Colonic mucosa (tissue), 4 donors: Measurements from ENCODE around the gene IGF2BP2. TPM values are rescaled to one million over a fixed set of nuclear protein-coding genes. Genes with fewer than 3 reads are reported as not detected.

ENCODE experiments used
- DNase-seq: peaks from one replicate; pipeline ENCODE4 v3.0.0-alpha.2; 2020
- H3K27ac ChIP-seq: fragments of 200-600 bp; one replicate; pipeline ENCODE4 v1.8.0; 2021
- H3K27me3 ChIP-seq: fragments of 200-600 bp; one replicate; pipeline ENCODE4 v1.8.0; 2021
- H3K36me3 ChIP-seq: fragments of 200-600 bp; one replicate; pipeline ENCODE4 v1.8.0; 2021
- H3K4me1 ChIP-seq: fragments of 200-600 bp; one replicate; pipeline ENCODE4 v1.8.0; 2021; ENCODE audit warnings: mild to moderate bottlenecking
- H3K4me3 ChIP-seq: fragments of 200-600 bp; one replicate; pipeline ENCODE4 v1.8.0; 2021
- H3K9ac ChIP-seq, 2 donors: one replicate each; pipeline ENCODE4 v1.7.0; 2013; ENCODE audit warnings: control low read depth in 2 of 2, low read depth in 2 of 2, low read length in 2 of 2
- H3K9me3 ChIP-seq: fragments of 200-600 bp; one replicate; pipeline ENCODE4 v1.8.0; 2021
- intact Hi-C: fragments of 100-400 bp; cut with DNase I; formaldehyde crosslinking; loops from one replicate; pipeline ENCODE4 v1.14.1; 2022
- total RNA-seq, 2 donors: library from RNA; stranded (reverse); fragmentation: NEBNext Ultra II Directional in 1 of 2; extraction: Animal tissue kit (Norgen Biotek cat#: 25700) in 1 of 2; gene quantifications; one replicate each; pipeline ENCODE4 v1.2.1, GENCODE V29; 2021
- TF ChIP-seq, protein P1 (sequence below): fragments of 200-600 bp; IDR thresholded peaks from one replicate; pipeline ENCODE4 v1.8.0; 2022; ENCODE audit warnings: antibody characterized with exemption, mild to moderate bottlenecking
- donor health status: healthy.
- donor health status: DM: no; HTN: no; CAD: no.
- donor health status: DM: no; HTN: no; CAD: no.

The IGF2BP2 gene
- total RNA-seq, 2 donors from 2014 or later = 48.7 to 61.2 TPM

- H3K9ac ChIP-seq = no peak overlapping the region
- intact Hi-C loops = no loop called here
- H3K36me3 ChIP-seq = no peaks in the 10 kb centered on the region
- TF ChIP-seq, protein P1, sequence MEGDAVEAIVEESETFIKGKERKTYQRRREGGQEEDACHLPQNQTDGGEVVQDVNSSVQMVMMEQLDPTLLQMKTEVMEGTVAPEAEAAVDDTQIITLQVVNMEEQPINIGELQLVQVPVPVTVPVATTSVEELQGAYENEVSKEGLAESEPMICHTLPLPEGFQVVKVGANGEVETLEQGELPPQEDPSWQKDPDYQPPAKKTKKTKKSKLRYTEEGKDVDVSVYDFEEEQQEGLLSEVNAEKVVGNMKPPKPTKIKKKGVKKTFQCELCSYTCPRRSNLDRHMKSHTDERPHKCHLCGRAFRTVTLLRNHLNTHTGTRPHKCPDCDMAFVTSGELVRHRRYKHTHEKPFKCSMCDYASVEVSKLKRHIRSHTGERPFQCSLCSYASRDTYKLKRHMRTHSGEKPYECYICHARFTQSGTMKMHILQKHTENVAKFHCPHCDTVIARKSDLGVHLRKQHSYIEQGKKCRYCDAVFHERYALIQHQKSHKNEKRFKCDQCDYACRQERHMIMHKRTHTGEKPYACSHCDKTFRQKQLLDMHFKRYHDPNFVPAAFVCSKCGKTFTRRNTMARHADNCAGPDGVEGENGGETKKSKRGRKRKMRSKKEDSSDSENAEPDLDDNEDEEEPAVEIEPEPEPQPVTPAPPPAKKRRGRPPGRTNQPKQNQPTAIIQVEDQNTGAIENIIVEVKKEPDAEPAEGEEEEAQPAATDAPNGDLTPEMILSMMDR = no peak
- H3K9me3 ChIP-seq = no peaks in the 10 kb centered on the region
- no peak for DNase-seq
- no peaks in the 10 kb centered on the region for H3K4me1 ChIP-seq
- no peak overlapping the region for H3K4me3 ChIP-seq
- no peak overlapping the region for H3K27ac ChIP-seq
- no peaks in the 10 kb centered on the region for H3K27me3 ChIP-seq
These were observed 40.4 kb upstream of the IGF2BP2 start for GRCh38 chr3:185865247-185865646.

- no peak for DNase-seq
- Histone ChIP-seq H3K9ac (no peak overlapping the region), H3K27ac (no peak overlapping the region), H3K9me3 (no peaks in the 10 kb centered on the region), H3K27me3 (no peaks in the 10 kb centered on the region), H3K36me3 (no peaks in the 10 kb centered on the region), H3K4me3 (no peak overlapping the region), H3K4me1 (no peaks in the 10 kb centered on the region)
- TF ChIP-seq, protein P1 = no peak
- intact Hi-C loops = no loop called here
These were observed 39.9 kb upstream of the IGF2BP2 start for GRCh38 chr3:185864767-185865166.

GRCh38 chr3:185862920-185863319 is 38.1 kb upstream of the IGF2BP2 start:
- intact Hi-C loops = no loop called here
- no peak overlapping the region for H3K9ac ChIP-seq

DNA sequence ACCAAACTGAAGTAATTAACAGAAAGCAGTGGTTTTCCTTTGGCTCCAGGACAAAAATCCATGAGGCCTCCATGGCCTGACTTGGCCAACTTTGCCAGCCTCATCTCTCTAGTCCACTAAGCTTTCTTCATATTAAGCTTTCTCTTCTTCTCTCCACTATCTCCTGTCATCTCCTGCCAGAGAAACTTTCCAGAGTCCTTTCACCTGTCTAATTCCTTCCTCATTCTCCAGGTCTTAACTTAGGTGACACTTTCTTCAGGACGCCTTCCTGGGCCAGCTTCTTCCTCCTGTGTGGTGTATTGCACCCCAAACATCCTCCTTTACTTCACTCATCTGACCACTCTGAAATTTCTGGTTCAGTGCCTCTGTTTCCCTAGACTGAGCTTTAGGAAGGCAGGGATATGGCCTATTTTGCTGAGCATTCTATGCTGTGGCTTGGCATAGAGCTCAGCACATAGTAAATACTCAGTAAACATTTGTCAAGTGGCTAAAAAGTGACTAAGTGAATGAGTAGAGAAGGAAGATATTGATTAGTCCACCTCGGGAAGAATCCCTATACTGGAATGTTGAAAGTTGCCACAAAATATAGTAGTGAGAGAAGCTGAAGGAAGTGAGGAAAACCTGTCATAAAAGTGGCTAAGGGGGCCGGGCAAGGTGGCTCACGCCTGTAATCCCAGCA is 34.6 kb upstream of the IGF2BP2 start:
- Histone ChIP-seq H3K9ac (no peak overlapping the region), H3K27me3 (no peaks in the 10 kb centered on the region), H3K9me3 (no peaks in the 10 kb centered on the region), H3K4me3 (no peak overlapping the region), H3K36me3 (no peaks in the 10 kb centered on the region), H3K27ac (no peak overlapping the region), H3K4me1 (no peaks in the 10 kb centered on the region)
- intact Hi-C loops = no loop called here
- no peak for DNase-seq
- TF ChIP-seq, protein P1 = no peak

More at GRCh38 chr3:185862920-185863319, 38.1 kb upstream of the IGF2BP2 start:
- H3K9me3 ChIP-seq = no peaks in the 10 kb centered on the region
- H3K27me3 ChIP-seq = no peaks in the 10 kb centered on the region
- DNase-seq = no peak
- no peak overlapping the region for H3K27ac ChIP-seq
- no peaks in the 10 kb centered on the region for H3K4me1 ChIP-seq
- no peaks in the 10 kb centered on the region for H3K36me3 ChIP-seq
- TF ChIP-seq, protein P1 = no peak
- no peak overlapping the region for H3K4me3 ChIP-seq

DNA sequence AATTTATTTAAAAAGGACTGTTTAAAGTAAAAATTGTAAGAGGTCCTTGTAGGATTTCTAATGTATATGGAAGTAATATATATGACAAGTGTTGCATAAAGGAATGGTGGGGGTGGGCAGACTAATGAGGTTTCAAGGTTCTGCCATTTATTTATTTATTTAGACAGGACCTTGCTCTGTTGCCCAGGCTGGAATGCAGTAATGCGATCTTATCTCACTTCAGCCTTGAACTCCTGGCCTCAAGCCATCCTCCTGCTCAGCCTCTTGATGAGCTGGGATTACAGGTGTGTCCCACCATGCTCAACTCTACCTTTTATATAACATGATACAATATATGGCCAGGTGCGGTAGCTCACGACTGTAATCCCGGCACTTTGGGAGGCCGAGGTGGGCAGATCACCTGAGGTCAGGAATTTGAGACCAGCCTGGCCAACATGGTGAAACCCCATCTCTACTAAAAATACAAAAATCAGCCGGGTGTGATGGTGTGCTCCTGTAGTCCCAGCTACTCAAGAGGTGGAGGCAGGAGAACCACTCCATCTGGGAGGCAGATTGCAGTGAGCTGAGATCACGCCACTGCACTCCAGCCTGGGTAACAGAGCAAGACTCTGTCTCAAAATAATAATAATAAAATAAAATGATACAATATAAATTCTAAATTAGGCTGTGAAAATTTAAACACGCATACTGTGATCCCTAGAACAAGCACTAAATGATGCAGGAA is 33.8 kb upstream of the IGF2BP2 start:
- Histone ChIP-seq H3K36me3 (no peaks in the 10 kb centered on the region), H3K4me3 (no peak overlapping the region), H3K4me1 (no peaks in the 10 kb centered on the region), H3K9me3 (no peaks in the 10 kb centered on the region), H3K9ac (no peak overlapping the region), H3K27me3 (no peaks in the 10 kb centered on the region), H3K27ac (no peak overlapping the region)
- TF ChIP-seq, protein P1 = no peak
- intact Hi-C loops = no loop called here
- no peak for DNase-seq
